Nephron (organoid): ENCODE data around the gene LAMA3.

Experiments used
- H3K27ac Mint-ChIP-seq, 3 experiments: 2 replicates each; pipeline ENCODE4 v1.8.0; 2020; ENCODE audit warnings: mixed read lengths in 3 of 3, mild to moderate bottlenecking in 2 of 3, moderate library complexity in 1 of 3
- H3K27me3 Mint-ChIP-seq: 2 replicates; pipeline ENCODE4 v1.8.0; 2021; ENCODE audit warnings: low read depth, mild to moderate bottlenecking, moderate library complexity, mixed read lengths
- H3K36me3 Mint-ChIP-seq: 2 replicates; pipeline ENCODE4 v1.8.0; 2020; ENCODE audit warnings: low read depth, mixed read lengths
- H3K4me1 Mint-ChIP-seq: 2 replicates; pipeline ENCODE4 v1.8.0; 2020; ENCODE audit warnings: mixed read lengths
- H3K4me3 Mint-ChIP-seq, 3 experiments: 2 replicates each; pipeline ENCODE4 v1.8.0; 2020; ENCODE audit warnings: mild to moderate bottlenecking in 3 of 3, mixed read lengths in 3 of 3, moderate library complexity in 2 of 3
- H3K9me3 Mint-ChIP-seq: 2 replicates; pipeline ENCODE4 v1.8.0; 2020; ENCODE audit warnings: mixed read lengths
- CTCF ChIP-seq, 3 experiments: fragments of 200-600 bp; sonication (generic); IDR thresholded peaks; one replicate each; pipeline ENCODE4 v1.5.0; 2021; ENCODE audit warnings: antibody characterized with exemption in 3 of 3; ENCODE audit not compliant: unreplicated experiment in 3 of 3

The LAMA3 gene

GRCh38 chr18:23756590-23757436 is 67.6 kb downstream of the LAMA3 start:
- Mint-ChIP-seq H3K4me1 (peaks cover 8% of the 10 kb centered on the region), H3K9me3 (no peaks in the 10 kb centered on the region), H3K4me3 (no peak overlapping the region), H3K27me3 (no peaks in the 10 kb centered on the region), H3K36me3 (no peaks in the 10 kb centered on the region), H3K27ac (peak overlapping the region in 1 of 3 experiments; percentile 62)
- TF ChIP-seq CTCF (IDR thresholded peaks at IDR 0.05; ENCODE audit: unreplicated experiment in 3 of 3): no peak

GRCh38 chr18:23757437-23757733 is 68.1 kb downstream of the LAMA3 start:
- peak overlapping the region; percentile 5 to 27 (median 22) for H3K4me3 Mint-ChIP-seq
- H3K4me1 Mint-ChIP-seq: peaks cover 8% of the 10 kb centered on the region
- TF ChIP-seq CTCF (IDR thresholded peaks at IDR 0.05; ENCODE audit: unreplicated experiment in 3 of 3): no peak
- H3K36me3 Mint-ChIP-seq: no peaks in the 10 kb centered on the region
- no peaks in the 10 kb centered on the region for H3K9me3 Mint-ChIP-seq
- H3K27me3 Mint-ChIP-seq: no peaks in the 10 kb centered on the region
- peak overlapping the region in 1 of 3 experiments; percentile 62 for H3K27ac Mint-ChIP-seq

- H3K9me3 Mint-ChIP-seq: no peaks in the 10 kb centered on the region
- H3K27ac Mint-ChIP-seq: no peak overlapping the region
- no peaks in the 10 kb centered on the region for H3K36me3 Mint-ChIP-seq
- H3K4me3 Mint-ChIP-seq: no peak overlapping the region
- peaks cover 8% of the 10 kb centered on the region for H3K4me1 Mint-ChIP-seq
- TF ChIP-seq CTCF (IDR thresholded peaks at IDR 0.05; ENCODE audit: unreplicated experiment in 3 of 3): no peak
- H3K27me3 Mint-ChIP-seq: no peaks in the 10 kb centered on the region
Observed at GRCh38 chr18:23758281-23758680, 69.0 kb downstream of the LAMA3 start.

- Mint-ChIP-seq H3K9me3 (peaks cover 7% of the 10 kb centered on the region), H3K4me1 (peaks cover 8% of the 10 kb centered on the region), H3K4me3 (no peak overlapping the region), H3K36me3 (no peaks in the 10 kb centered on the region), H3K27me3 (no peaks in the 10 kb centered on the region), H3K27ac (no peak overlapping the region)
- TF ChIP-seq CTCF (IDR thresholded peaks at IDR 0.05; ENCODE audit: unreplicated experiment in 3 of 3): no peak
Observed at GRCh38 chr18:23761941-23762340, 72.7 kb downstream of the LAMA3 start.

- H3K4me3 Mint-ChIP-seq: no peak overlapping the region
- peaks cover 16% of the 10 kb centered on the region for H3K9me3 Mint-ChIP-seq
- H3K4me1 Mint-ChIP-seq: no peaks in the 10 kb centered on the region
- no peaks in the 10 kb centered on the region for H3K36me3 Mint-ChIP-seq
- no peak for TF ChIP-seq CTCF (IDR thresholded peaks at IDR 0.05; ENCODE audit: unreplicated experiment in 3 of 3)
- no peaks in the 10 kb centered on the region for H3K27me3 Mint-ChIP-seq
- no peak overlapping the region for H3K27ac Mint-ChIP-seq
Observed at GRCh38 chr18:23763343-23763742, 74.1 kb downstream of the LAMA3 start.

GRCh38 chr18:23765931-23766330 is 76.7 kb downstream of the LAMA3 start:
- no peak overlapping the region for H3K27ac Mint-ChIP-seq

More at GRCh38 chr18:23765931-23766330, 76.7 kb downstream of the LAMA3 start:
- Mint-ChIP-seq H3K4me3 (no peak overlapping the region), H3K9me3 (peaks cover 25% of the 10 kb centered on the region), H3K4me1 (no peaks in the 10 kb centered on the region), H3K36me3 (no peaks in the 10 kb centered on the region), H3K27me3 (no peaks in the 10 kb centered on the region)
- TF ChIP-seq CTCF (IDR thresholded peaks at IDR 0.05; ENCODE audit: unreplicated experiment in 3 of 3): no peak
